Body of pancreas (tissue), 4 donors: ENCODE measurements around the gene KRT28.

Source experiments
- CTCF ChIP-seq, 7 experiments: fragments of 450-650 bp in 4 of 7; fragments of 200-600 bp in 3 of 7; sonication (generic) in 3 of 7; IDR thresholded peaks; one replicate each; pipeline ENCODE4 v1.5.1; 2016 to 2019; ENCODE audit warnings: antibody characterized with exemption in 7 of 7
- POLR2A ChIP-seq, 3 donors: fragments of 450-650 bp; IDR thresholded peaks; one replicate each; pipeline ENCODE4 v1.6.1; 2016; ENCODE audit warnings: antibody characterized with exemption in 3 of 3, mild to moderate bottlenecking in 2 of 3

DNA sequence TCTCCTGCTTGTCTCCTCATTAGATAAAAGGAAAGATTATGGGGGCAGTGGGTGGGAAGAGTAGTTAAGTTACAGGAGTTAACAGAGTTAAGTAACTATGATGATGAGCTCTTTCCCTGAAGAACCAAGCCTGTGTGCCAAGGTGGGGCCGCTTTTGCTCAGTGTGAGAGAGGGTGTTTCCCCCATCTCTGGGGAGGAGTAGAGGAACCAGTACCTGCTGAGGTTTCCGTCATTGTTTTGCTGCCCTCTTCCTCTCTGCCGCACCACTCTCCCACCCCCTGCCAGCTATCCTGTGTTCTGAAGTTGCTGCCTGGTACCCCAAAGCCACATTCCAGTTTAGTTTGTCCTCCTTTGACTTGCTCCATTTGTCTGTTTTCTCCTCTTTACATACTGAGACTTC lies 43.5 kb upstream of the KRT28 start:
- no peak for TF ChIP-seq CTCF (IDR thresholded peaks at IDR 0.05)
- TF ChIP-seq POLR2A (IDR thresholded peaks at IDR 0.05) = no peak
